Ascending aorta (tissue), 2 donors: Measurements from ENCODE around the gene SARM1. TPM values are rescaled to one million over a fixed set of nuclear protein-coding genes. Genes with fewer than 3 reads are reported as not detected.

ENCODE experiments used
- DNase-seq, 2 donors: peaks; one replicate each; pipeline ENCODE4 v3.0.0-alpha.2; 2019; ENCODE audit warnings: low spot score in 2 of 2
- H3K27ac ChIP-seq, 2 donors: fragments of 200-600 bp; sonication (generic); one replicate each; pipeline ENCODE4 v1.5.1; 2016 to 2017; ENCODE audit warnings: mild to moderate bottlenecking in 1 of 2
- H3K27me3 ChIP-seq: fragments of 200-600 bp; sonication (generic); one replicate; pipeline ENCODE4 v1.5.1; 2017
- H3K36me3 ChIP-seq, 2 donors: fragments of 200-600 bp; sonication (generic); one replicate each; pipeline ENCODE4 v1.5.1; 2016
- H3K4me1 ChIP-seq, 2 donors: fragments of 200-600 bp; sonication (generic); one replicate each; pipeline ENCODE4 v1.5.1; 2016 to 2017; ENCODE audit warnings: mild to moderate bottlenecking in 1 of 2
- H3K4me3 ChIP-seq, 2 donors: fragments of 200-600 bp; sonication (generic); one replicate each; pipeline ENCODE4 v1.5.1; 2016 to 2017; ENCODE audit warnings: mild to moderate bottlenecking in 1 of 2
- H3K9me3 ChIP-seq, 2 donors: fragments of 200-600 bp; sonication (generic); one replicate each; pipeline ENCODE4 v1.5.1; 2016
- intact Hi-C: fragments of 100-400 bp; cut with DNase I; formaldehyde crosslinking; loops from one replicate; pipeline ENCODE4 v1.15.1; 2023
- total RNA-seq: library from RNA; depleted of rRNA; stranded (reverse); fragments of >200 nt; gene quantifications from one replicate; pipeline ENCODE4 v1.1.0, GENCODE V29; 2016
- TF ChIP-seq, protein P1 (sequence below), 3 experiments: fragments of 200-600 bp in 2 of 3; fragments of 450-650 bp in 1 of 3; sonication (generic) in 2 of 3; IDR thresholded peaks; one replicate each; pipeline ENCODE4 v1.5.1; 2016 to 2019; ENCODE audit warnings: antibody characterized with exemption in 3 of 3, mild to moderate bottlenecking in 1 of 3, moderate library complexity in 1 of 3

SARM1 gene
- total RNA-seq, 1 donor from 2014 or later = 121 TPM

DNA sequence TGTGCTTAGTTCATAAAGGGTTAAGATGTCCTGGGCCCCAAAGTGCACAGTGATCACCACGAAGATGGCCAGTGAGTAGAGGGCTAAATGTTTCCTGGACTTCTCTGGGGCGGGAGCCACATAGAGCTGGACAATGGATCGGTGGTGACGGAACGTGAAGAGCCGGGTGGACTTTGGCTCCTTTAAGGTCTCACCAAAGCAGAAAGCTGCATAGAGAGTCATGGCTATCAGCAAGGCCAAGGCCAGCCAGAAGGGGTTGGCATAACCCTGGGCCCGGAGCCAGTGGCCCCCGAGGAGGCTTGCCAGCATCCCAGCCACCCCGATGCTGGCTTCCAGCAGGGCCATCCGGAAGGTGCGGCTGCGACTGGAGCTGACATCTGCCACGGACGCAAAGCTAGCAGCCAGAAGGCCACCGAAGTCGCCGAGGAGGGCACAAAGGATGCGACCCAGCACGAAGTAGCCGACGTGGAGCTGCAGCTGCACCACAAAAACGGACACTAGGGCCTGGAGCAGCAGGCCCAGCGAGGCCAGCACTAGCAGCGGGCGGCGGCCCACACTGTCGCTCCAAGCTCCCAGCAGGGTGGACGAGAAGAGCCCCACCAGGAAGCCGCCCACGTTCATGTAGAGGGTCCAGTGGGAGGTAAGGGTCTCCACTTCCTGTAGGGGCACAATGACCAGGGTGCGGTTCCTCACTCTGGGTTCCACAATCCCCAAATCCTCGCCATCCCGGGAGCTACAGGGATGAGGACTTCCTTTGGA is 33.5 kb downstream of the SARM1 start:
- H3K9me3 ChIP-seq = no peaks in the 10 kb centered on the region
- peak in 1 of 2 donors; percentile 63 for DNase-seq
- peak overlapping the region; percentile 77 to 79 for H3K4me3 ChIP-seq
- no peaks in the 10 kb centered on the region for H3K27me3 ChIP-seq
- H3K27ac ChIP-seq = peak overlapping the region; percentile 52 to 54
- intact Hi-C loops = loop anchor here (5.0 kb wide), 1 partner anchor 312 kb away; the partner anchor contains the start of genes RAB34 and RPL23A
- H3K4me1 ChIP-seq = peaks cover 9 to 11% of the 10 kb centered on the region in 2 donors
- TF ChIP-seq, protein P1, sequence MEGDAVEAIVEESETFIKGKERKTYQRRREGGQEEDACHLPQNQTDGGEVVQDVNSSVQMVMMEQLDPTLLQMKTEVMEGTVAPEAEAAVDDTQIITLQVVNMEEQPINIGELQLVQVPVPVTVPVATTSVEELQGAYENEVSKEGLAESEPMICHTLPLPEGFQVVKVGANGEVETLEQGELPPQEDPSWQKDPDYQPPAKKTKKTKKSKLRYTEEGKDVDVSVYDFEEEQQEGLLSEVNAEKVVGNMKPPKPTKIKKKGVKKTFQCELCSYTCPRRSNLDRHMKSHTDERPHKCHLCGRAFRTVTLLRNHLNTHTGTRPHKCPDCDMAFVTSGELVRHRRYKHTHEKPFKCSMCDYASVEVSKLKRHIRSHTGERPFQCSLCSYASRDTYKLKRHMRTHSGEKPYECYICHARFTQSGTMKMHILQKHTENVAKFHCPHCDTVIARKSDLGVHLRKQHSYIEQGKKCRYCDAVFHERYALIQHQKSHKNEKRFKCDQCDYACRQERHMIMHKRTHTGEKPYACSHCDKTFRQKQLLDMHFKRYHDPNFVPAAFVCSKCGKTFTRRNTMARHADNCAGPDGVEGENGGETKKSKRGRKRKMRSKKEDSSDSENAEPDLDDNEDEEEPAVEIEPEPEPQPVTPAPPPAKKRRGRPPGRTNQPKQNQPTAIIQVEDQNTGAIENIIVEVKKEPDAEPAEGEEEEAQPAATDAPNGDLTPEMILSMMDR (IDR thresholded peaks at IDR 0.05) = no peak
- H3K36me3 ChIP-seq = peaks cover 0 to 12% of the 10 kb centered on the region in 2 donors

DNA sequence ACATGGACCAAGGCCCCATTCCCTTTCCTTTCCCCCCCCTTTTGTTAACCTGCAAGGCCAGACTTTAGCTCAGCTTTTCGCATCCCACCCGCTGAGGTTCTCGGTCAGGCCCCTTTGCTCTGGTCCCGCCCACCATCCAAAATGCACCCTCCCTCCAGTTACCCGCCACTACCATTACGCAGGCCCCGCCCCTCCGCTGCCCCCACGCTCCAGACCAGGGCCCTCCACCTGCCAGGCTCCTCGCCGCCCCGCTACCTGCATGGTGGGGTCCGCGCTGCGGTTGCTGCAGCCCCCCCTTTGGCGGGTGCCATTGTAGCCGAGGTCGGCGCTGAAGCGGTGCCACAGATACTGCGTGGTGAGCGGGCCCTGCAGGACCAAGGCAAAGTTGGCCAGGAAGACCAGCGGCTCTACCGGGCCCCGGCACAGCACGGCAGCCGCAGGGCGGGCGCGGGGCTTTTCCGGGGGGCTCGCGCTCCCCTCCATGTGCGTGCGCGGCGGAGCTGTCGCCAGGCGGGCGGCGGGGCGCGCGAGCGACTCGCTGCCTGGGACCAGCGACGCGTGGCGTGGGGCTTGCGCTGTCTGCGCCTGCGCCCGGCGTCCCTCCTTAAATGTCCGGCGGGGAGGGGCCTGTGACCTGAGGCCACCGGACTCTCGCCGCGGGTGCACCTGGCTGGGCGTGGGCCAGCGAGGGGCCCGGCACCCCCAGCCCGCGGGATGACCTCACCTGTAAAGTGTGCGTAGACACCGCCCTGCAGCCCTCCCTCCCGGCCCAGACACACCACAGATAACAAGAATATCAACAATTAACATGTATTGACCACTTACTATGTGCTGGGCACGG is 34.4 kb downstream of the SARM1 start, which contains the start of gene SLC46A1:
Gene SLC46A1 (minus strand): TSS at position 581 of the 841 bp plus-strand sequence. CDS start 98 bp downstream, at position 483.
- Histone ChIP-seq H3K27ac (peak within 1 kb of the TSS; percentile 52 to 54), H3K4me3 (peak within 1 kb of the TSS; percentile 77 to 79), H3K36me3 (peaks cover 0 to 5% of the 10 kb centered on the region in 2 donors), H3K27me3 (no peaks in the 10 kb centered on the region), H3K9me3 (no peaks in the 10 kb centered on the region), H3K4me1 (peaks cover 9 to 11% of the 10 kb centered on the region in 2 donors)
- intact Hi-C loops = loop anchor here (5.0 kb wide), 1 partner anchor 311 kb away; the partner anchor contains the start of genes RAB34 and RPL23A
- peak in 1 of 2 donors; percentile 74 for DNase-seq
- TF ChIP-seq, protein P1 (IDR thresholded peaks at IDR 0.05) = no peak

DNA sequence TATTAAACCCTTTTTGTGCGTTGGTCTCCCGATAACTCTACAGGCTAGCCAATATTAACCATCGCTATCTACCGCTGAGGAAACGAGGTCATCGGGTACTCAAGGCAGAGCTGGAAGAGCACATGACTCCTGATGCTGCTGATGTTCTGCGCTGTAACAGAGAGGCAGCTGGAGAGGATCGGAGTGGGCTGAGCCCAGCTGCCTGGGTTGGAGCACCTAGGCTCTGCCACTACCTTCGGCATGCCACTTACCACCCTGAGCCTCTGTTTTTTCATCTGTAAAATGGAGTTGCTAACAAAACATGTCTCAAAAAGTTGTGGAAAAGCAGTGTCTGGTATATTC is 35.0 kb downstream of the SARM1 start:
- no peaks in the 10 kb centered on the region for H3K9me3 ChIP-seq
- no peak overlapping the region for H3K27ac ChIP-seq
- DNase-seq = no peak
- H3K4me1 ChIP-seq = peaks cover 9 to 11% of the 10 kb centered on the region in 2 donors
- TF ChIP-seq, protein P1 (IDR thresholded peaks at IDR 0.05) = no peak
- H3K4me3 ChIP-seq = peak overlapping the region; percentile 77 to 79
- H3K36me3 ChIP-seq = peaks cover 0 to 5% of the 10 kb centered on the region in 2 donors
- intact Hi-C loops = loop anchor here (5.0 kb wide), 1 partner anchor 311 kb away; the partner anchor contains the start of genes RAB34 and RPL23A
- H3K27me3 ChIP-seq = no peaks in the 10 kb centered on the region

DNA sequence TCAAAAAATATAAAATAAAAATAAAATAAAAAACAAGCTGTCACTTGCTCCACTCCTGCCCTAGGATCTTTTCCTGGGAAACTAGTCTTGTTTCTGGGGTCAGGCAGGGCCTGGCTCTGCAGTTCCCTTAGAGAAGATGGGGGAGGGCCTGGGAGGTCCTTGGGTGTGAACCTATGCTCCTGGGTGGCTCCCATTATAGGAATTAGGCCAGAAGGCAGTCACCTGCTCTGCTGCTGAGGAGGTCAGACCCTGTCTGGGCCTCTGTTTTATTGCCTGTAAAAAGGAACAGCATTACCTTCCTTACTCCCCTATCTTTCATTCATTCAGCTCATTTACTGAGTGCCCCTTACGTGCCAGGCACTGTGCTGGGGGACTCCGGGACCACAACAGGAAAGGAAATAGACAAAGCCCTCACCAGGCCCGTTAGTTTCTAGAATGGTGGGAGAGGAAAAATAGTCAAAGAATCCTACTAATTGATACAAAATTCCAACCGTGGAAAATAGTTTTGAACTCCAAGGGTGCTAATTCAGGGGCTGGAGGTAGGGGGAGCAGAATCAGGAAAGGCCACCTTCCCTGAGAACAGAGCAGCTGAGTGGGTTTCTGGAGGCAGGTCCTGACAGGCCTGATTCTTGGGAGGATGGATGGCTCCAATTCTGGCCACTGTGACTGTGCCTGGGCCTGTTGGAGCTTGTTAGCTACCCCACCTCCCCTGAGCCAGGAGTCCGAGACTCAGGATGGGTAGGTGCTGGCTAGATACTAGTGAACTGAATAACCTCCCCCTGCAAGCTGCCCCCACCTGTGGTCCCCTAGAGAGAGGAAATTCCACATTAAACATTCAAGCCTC is 35.9 kb downstream of the SARM1 start:
- peaks cover 9 to 11% of the 10 kb centered on the region in 2 donors for H3K4me1 ChIP-seq
- H3K4me3 ChIP-seq = no peak overlapping the region
- intact Hi-C loops = loop anchor here (5.0 kb wide), 1 partner anchor 310 kb away; the partner anchor contains the start of genes RAB34 and RPL23A
- no peaks in the 10 kb centered on the region for H3K9me3 ChIP-seq
- H3K27me3 ChIP-seq = no peaks in the 10 kb centered on the region
- H3K36me3 ChIP-seq = peaks cover 0 to 5% of the 10 kb centered on the region in 2 donors
- no peak overlapping the region for H3K27ac ChIP-seq
- no peak for DNase-seq
- TF ChIP-seq, protein P1 (IDR thresholded peaks at IDR 0.05) = no peak

DNA sequence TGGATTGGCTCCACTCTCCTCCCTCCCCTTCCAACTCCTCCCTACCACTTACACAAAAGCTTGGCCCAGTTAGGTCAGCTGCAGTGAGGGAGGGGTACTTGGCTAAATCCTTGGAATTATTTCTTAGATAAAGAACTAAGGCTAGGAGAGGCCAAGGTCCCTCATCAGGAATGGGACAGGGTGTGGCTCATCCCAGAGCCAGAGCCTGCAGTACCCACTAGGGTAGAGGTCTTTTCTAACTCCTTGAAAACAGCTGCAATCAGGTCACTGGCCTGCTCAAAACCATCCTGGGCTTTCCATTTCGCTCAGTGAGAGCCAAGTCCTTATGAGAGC is 36.4 kb downstream of the SARM1 start:
- Histone ChIP-seq H3K36me3 (peaks cover 0 to 4% of the 10 kb centered on the region in 2 donors), H3K4me1 (peaks cover 9 to 11% of the 10 kb centered on the region in 2 donors), H3K27ac (no peak overlapping the region), H3K27me3 (no peaks in the 10 kb centered on the region), H3K4me3 (no peak overlapping the region), H3K9me3 (no peaks in the 10 kb centered on the region)
- TF ChIP-seq, protein P1 (IDR thresholded peaks at IDR 0.05) = no peak
- DNase-seq = no peak
- intact Hi-C loops = loop anchor here (5.0 kb wide), 1 partner anchor 309 kb away; the partner anchor contains the start of genes RAB34 and RPL23A
